Measurements from ENCODE around the gene ZNF318. TPM values are rescaled to one million over a fixed set of nuclear protein-coding genes. Genes with fewer than 3 reads are reported as not detected.
A peak's percentile ranks its signal among the peaks of the same experiment; 100 is the strongest.

The ZNF318 gene
- total RNA-seq, 1 donor from 2014 or later, result 23.3 TPM

- Mint-ChIP-seq H3K27me3 (no peaks in the 10 kb centered on the region), H3K27ac (no peak overlapping the region), H3K4me3 (no peak overlapping the region), H3K36me3 (peaks cover 4% of the 10 kb centered on the region), H3K4me1 (ENCODE audit: unreplicated experiment) (no peaks in the 10 kb centered on the region), H3K9me3 (no peaks in the 10 kb centered on the region)
- no peak for TF ChIP-seq CTCF (conservative IDR thresholded peaks at IDR 0.05)
- no peak for DNase-seq (ENCODE audit: extremely low spot score, unreplicated experiment)
These were observed 43.6 kb downstream of the ZNF318 start for GRCh38 chr6:43325876-43326275.

GRCh38 chr6:43318011-43318410, 51.4 kb downstream of the ZNF318 start:
- Mint-ChIP-seq H3K9me3 (no peaks in the 10 kb centered on the region), H3K27me3 (peaks cover 6% of the 10 kb centered on the region), H3K36me3 (no peaks in the 10 kb centered on the region), H3K4me1 (ENCODE audit: unreplicated experiment) (no peaks in the 10 kb centered on the region), H3K4me3 (no peak overlapping the region), H3K27ac (no peak overlapping the region)
- no peak for TF ChIP-seq CTCF (conservative IDR thresholded peaks at IDR 0.05)
- no peak for DNase-seq (ENCODE audit: extremely low spot score, unreplicated experiment)

GRCh38 chr6:43313813-43314212, 55.6 kb downstream of the ZNF318 start:
- Mint-ChIP-seq H3K36me3 (no peaks in the 10 kb centered on the region), H3K27ac (no peak overlapping the region), H3K27me3 (peaks cover 20% of the 10 kb centered on the region), H3K4me3 (no peak overlapping the region), H3K4me1 (ENCODE audit: unreplicated experiment) (peaks cover 5% of the 10 kb centered on the region), H3K9me3 (no peaks in the 10 kb centered on the region)
- no peak for TF ChIP-seq CTCF (conservative IDR thresholded peaks at IDR 0.05)
- no peak for DNase-seq (ENCODE audit: extremely low spot score, unreplicated experiment)

GRCh38 chr6:43311666-43312065, 57.8 kb downstream of the ZNF318 start:
- H3K36me3 Mint-ChIP-seq, result no peaks in the 10 kb centered on the region
- no peak for TF ChIP-seq CTCF (conservative IDR thresholded peaks at IDR 0.05)

GRCh38 chr6:43310624-43311023, 58.8 kb downstream of the ZNF318 start:
- peaks cover 23% of the 10 kb centered on the region for H3K27me3 Mint-ChIP-seq
- no peak overlapping the region for H3K4me3 Mint-ChIP-seq
- H3K9me3 Mint-ChIP-seq, result no peaks in the 10 kb centered on the region
- H3K27ac Mint-ChIP-seq, result no peak overlapping the region
- no peaks in the 10 kb centered on the region for H3K36me3 Mint-ChIP-seq
- no peak for DNase-seq (ENCODE audit: extremely low spot score, unreplicated experiment)
- peaks cover 7% of the 10 kb centered on the region for H3K4me1 Mint-ChIP-seq (ENCODE audit: unreplicated experiment)
- TF ChIP-seq CTCF (conservative IDR thresholded peaks at IDR 0.05), result no peak

More at GRCh38 chr6:43311666-43312065, 57.8 kb downstream of the ZNF318 start:
- H3K4me3 Mint-ChIP-seq, result no peak overlapping the region
- no peak for DNase-seq (ENCODE audit: extremely low spot score, unreplicated experiment)
- H3K27me3 Mint-ChIP-seq, result peaks cover 23% of the 10 kb centered on the region
- H3K4me1 Mint-ChIP-seq (ENCODE audit: unreplicated experiment), result peaks cover 7% of the 10 kb centered on the region
- H3K27ac Mint-ChIP-seq, result no peak overlapping the region
- H3K9me3 Mint-ChIP-seq, result no peaks in the 10 kb centered on the region

GRCh38 chr6:43310134-43310533, 59.3 kb downstream of the ZNF318 start:
- no peak for DNase-seq (ENCODE audit: extremely low spot score, unreplicated experiment)
- H3K4me1 Mint-ChIP-seq (ENCODE audit: unreplicated experiment), result peaks cover 7% of the 10 kb centered on the region
- H3K4me3 Mint-ChIP-seq, result no peak overlapping the region
- no peaks in the 10 kb centered on the region for H3K36me3 Mint-ChIP-seq
- no peak for TF ChIP-seq CTCF (conservative IDR thresholded peaks at IDR 0.05)
- no peaks in the 10 kb centered on the region for H3K9me3 Mint-ChIP-seq
- peaks cover 23% of the 10 kb centered on the region for H3K27me3 Mint-ChIP-seq
- peak overlapping the region; percentile 7 for H3K27ac Mint-ChIP-seq

Measured in type B pancreatic cell (in vitro differentiated cells).